Measurements from ENCODE around the gene KDM5A. TPM values are rescaled to one million over a fixed set of nuclear protein-coding genes. Genes with fewer than 3 reads are reported as not detected.

Gene KDM5A
- total RNA-seq, 2 donors from 2014 or later, result 52.8 to 57.7 TPM

GRCh38 chr12:402029-402389, 12.9 kb upstream of the KDM5A start:
- peak overlapping the region; percentile 43 to 74 for H3K27ac ChIP-seq

DNA sequence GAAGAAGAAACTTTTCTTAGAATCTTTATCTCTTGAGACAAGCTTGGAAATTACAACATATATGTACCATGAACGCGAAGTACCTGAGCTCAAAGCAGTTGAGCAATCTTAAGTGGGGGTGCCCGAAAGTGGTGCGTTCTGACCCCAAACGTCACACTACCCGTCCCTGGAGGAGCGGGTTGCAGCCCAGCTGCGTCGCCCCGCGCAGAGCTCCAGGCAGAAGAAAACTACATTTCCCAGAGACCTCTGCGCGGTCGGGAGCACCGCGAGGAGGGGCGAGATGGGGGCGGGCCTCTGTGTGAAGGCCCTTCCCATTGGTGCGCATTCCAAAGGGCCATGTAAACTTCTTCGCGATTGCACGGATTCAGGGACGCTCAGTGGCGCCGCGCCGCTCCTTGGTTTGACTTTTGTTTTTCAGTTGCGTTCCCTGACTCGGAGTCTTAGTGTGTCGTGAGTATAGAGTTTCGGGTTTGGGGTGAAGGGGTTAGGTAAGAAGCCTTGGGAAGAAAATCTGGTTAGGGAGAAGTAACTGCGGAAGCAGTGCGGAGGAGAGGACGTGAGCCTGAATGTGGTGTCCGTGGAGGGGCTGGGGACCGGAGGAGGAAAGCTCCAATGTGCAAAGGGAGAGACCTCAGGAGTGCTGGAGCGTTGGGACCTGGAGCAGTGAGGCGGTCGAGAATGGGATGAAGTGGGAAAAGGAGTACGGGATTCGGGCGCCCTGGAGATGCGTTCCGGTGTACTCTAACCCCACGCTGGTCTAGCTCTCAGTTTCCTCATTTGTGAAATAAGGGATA, 12.3 kb upstream of the KDM5A start, which contains the start of gene CCDC77:
TSS of gene CCDC77 (plus strand) at position 410 of the 794 bp plus-strand sequence. CDS start 7,740 bp downstream, outside the sequence.
- Histone ChIP-seq H3K9me3 (no peaks in the 10 kb centered on the region), H3K27me3 (replicated peaks; ENCODE audit: insufficient read depth) (no peaks in the 10 kb centered on the region), H3K36me3 (no peaks in the 10 kb centered on the region), H3K4me1 (ENCODE audit: control insufficient read depth in 1 of 2, low read depth in 2 of 2) (peaks cover 6 to 14% of the 10 kb centered on the region in 2 donors), H3K27ac (peak within 1 kb of the TSS; percentile 43 to 74), H3K4me3 (peak within 1 kb of the TSS; percentile 82)
- peak; percentile 72 for DNase-seq (ENCODE audit: low spot score)
- TF ChIP-seq, protein P1, sequence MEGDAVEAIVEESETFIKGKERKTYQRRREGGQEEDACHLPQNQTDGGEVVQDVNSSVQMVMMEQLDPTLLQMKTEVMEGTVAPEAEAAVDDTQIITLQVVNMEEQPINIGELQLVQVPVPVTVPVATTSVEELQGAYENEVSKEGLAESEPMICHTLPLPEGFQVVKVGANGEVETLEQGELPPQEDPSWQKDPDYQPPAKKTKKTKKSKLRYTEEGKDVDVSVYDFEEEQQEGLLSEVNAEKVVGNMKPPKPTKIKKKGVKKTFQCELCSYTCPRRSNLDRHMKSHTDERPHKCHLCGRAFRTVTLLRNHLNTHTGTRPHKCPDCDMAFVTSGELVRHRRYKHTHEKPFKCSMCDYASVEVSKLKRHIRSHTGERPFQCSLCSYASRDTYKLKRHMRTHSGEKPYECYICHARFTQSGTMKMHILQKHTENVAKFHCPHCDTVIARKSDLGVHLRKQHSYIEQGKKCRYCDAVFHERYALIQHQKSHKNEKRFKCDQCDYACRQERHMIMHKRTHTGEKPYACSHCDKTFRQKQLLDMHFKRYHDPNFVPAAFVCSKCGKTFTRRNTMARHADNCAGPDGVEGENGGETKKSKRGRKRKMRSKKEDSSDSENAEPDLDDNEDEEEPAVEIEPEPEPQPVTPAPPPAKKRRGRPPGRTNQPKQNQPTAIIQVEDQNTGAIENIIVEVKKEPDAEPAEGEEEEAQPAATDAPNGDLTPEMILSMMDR (IDR thresholded peaks at IDR 0.05), result no peak
- ATAC-seq (ENCODE audit: insufficient number of reproducible peaks, low FRiP score, low read depth), result peak; percentile 99

More at GRCh38 chr12:402029-402389, 12.9 kb upstream of the KDM5A start:
- DNase-seq (ENCODE audit: low spot score), result no peak
- Histone ChIP-seq H3K4me3 (peak overlapping the region; percentile 82), H3K9me3 (no peaks in the 10 kb centered on the region), H3K27me3 (replicated peaks; ENCODE audit: insufficient read depth) (no peaks in the 10 kb centered on the region), H3K36me3 (no peaks in the 10 kb centered on the region), H3K4me1 (ENCODE audit: control insufficient read depth in 1 of 2, low read depth in 2 of 2) (peaks cover 6 to 14% of the 10 kb centered on the region in 2 donors)
- ATAC-seq (ENCODE audit: insufficient number of reproducible peaks, low FRiP score, low read depth), result no peak
- TF ChIP-seq, protein P1 (IDR thresholded peaks at IDR 0.05), result no peak

DNA sequence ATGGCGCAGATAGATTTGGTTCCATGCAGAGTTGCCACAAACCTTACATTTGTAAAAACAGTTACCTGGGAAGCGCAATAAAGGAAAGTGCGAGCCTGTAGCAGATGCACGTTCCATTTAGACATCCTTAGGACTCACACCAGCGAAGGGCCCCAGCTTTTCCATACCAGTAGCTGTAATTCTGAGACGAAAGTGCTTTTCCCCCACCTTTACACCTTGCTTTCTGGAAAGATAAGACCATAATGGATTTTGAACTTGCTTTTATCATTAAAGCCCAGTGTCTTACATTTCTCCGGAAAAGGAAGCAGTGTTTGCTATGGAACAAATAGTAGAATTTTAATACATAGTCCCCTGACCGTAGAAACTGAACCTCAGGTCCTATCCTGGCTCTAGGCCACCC, 11.7 kb upstream of the KDM5A start:
- DNase-seq (ENCODE audit: low spot score), result no peak
- TF ChIP-seq, protein P1 (IDR thresholded peaks at IDR 0.05), result no peak
- ATAC-seq (ENCODE audit: insufficient number of reproducible peaks, low FRiP score, low read depth), result no peak

GRCh38 chr12:388541-389141, 479 bp downstream of the KDM5A start:
- Histone ChIP-seq H3K4me1 (ENCODE audit: control insufficient read depth in 1 of 2, low read depth in 2 of 2) (peaks cover 23 to 29% of the 10 kb centered on the region in 2 donors), H3K4me3 (peak overlapping the region; percentile 86), H3K9me3 (no peaks in the 10 kb centered on the region), H3K36me3 (peaks cover 11% of the 10 kb centered on the region), H3K27ac (peak overlapping the region; percentile 92 to 97), H3K27me3 (replicated peaks; ENCODE audit: insufficient read depth) (no peaks in the 10 kb centered on the region)
- DNase-seq (ENCODE audit: low spot score) (no peak), ATAC-seq (ENCODE audit: insufficient number of reproducible peaks, low FRiP score, low read depth) (peak; percentile 18)
- TF ChIP-seq, protein P1 (IDR thresholded peaks at IDR 0.05), result no peak

More for the DNA sequence above, 11.7 kb upstream of the KDM5A start:
- Histone ChIP-seq H3K27ac (no peak overlapping the region), H3K4me3 (peak overlapping the region; percentile 82), H3K9me3 (no peaks in the 10 kb centered on the region), H3K27me3 (replicated peaks; ENCODE audit: insufficient read depth) (no peaks in the 10 kb centered on the region), H3K4me1 (ENCODE audit: control insufficient read depth in 1 of 2, low read depth in 2 of 2) (peaks cover 6 to 14% of the 10 kb centered on the region in 2 donors), H3K36me3 (no peaks in the 10 kb centered on the region)

DNA sequence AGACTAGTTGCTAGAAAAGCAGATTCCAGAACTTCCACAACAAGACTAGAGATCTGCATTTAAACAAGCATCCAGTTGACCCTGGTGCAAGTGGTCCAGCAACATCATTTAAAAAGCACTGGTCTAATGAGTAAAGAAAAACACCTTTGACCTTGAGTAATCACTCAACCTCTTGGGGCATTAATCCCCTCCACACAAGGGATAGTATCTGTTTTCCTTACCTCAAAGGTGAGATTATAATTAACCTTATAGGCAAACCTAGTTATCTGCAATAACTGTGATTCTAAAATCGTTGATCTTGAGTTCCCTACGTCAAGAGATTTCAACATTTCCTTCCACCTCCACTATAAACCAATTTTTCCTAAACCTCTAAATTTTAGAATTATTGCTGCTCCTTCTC, 1.1 kb downstream of the KDM5A start:
- ATAC-seq (ENCODE audit: insufficient number of reproducible peaks, low FRiP score, low read depth) (no peak), DNase-seq (ENCODE audit: low spot score) (no peak)
- Histone ChIP-seq H3K4me3 (peak overlapping the region; percentile 86), H3K27me3 (replicated peaks; ENCODE audit: insufficient read depth) (no peaks in the 10 kb centered on the region), H3K4me1 (ENCODE audit: control insufficient read depth in 1 of 2, low read depth in 2 of 2) (peaks cover 23 to 29% of the 10 kb centered on the region in 2 donors), H3K27ac (peak overlapping the region in 1 of 2 donors; percentile 92), H3K36me3 (peaks cover 16% of the 10 kb centered on the region), H3K9me3 (no peaks in the 10 kb centered on the region)
- TF ChIP-seq, protein P1 (IDR thresholded peaks at IDR 0.05), result no peak
